ENCODE data around the gene PPM1M.
"Not testable (repeated sequence)": the region's sequence is repeated elsewhere in the genome, so short reads cannot be mapped to it uniquely, and the experiment has no call there.

PPM1M gene

GRCh38 chr3:52248165-52248541, 2.6 kb downstream of the PPM1M start:
- DNase-seq: no peak

- DNase-seq: no peak
These were observed 3.4 kb downstream of the PPM1M start for GRCh38 chr3:52248816-52249547.

GRCh38 chr3:52249683-52250082, 4.1 kb downstream of the PPM1M start:
- DNase-seq: no peak

- DNase-seq: no peak
These were observed 4.6 kb downstream of the PPM1M start for GRCh38 chr3:52250122-52250521.

GRCh38 chr3:52253314-52254304, 8.1 kb downstream of the PPM1M start:
- DNase-seq: peak; percentile 98

- DNase-seq: no peak
These were observed 9.0 kb downstream of the PPM1M start for GRCh38 chr3:52254608-52255007.

- DNase-seq: no peak
These were observed 10.6 kb downstream of the PPM1M start for GRCh38 chr3:52256159-52256558.

GRCh38 chr3:52256622-52257021, 11.1 kb downstream of the PPM1M start:
- no peak for DNase-seq

- DNase-seq: no peak
These were observed 12.4 kb downstream of the PPM1M start for GRCh38 chr3:52257911-52258310.

- no peak for DNase-seq
These were observed 13.5 kb downstream of the PPM1M start for GRCh38 chr3:52259035-52259434.

GRCh38 chr3:52259448-52259847, 13.9 kb downstream of the PPM1M start:
- DNase-seq: no peak

- DNase-seq: no peak
These were observed 16.9 kb downstream of the PPM1M start for GRCh38 chr3:52262447-52262846.

GRCh38 chr3:52265387-52265786, 19.8 kb downstream of the PPM1M start:
- DNase-seq: peak; percentile 3

- DNase-seq: no peak
These were observed 22.5 kb downstream of the PPM1M start for GRCh38 chr3:52268036-52268435.

- no peak for DNase-seq
These were observed 24.2 kb downstream of the PPM1M start for GRCh38 chr3:52269776-52270175.

GRCh38 chr3:52270252-52270754, 24.7 kb downstream of the PPM1M start:
- DNase-seq: peak; percentile 65

- not testable (repeated sequence) for DNase-seq
These were observed 26.6 kb downstream of the PPM1M start for GRCh38 chr3:52272172-52272571.

- DNase-seq: no peak
These were observed 27.3 kb downstream of the PPM1M start for GRCh38 chr3:52272831-52273230.

- DNase-seq: not testable (repeated sequence)
These were observed 29.2 kb downstream of the PPM1M start for GRCh38 chr3:52274781-52275180.

GRCh38 chr3:52277071-52277964, 31.8 kb downstream of the PPM1M start:
- peak; percentile 49 for DNase-seq

- peak; percentile 21 for DNase-seq
These were observed 32.5 kb downstream of the PPM1M start for GRCh38 chr3:52277972-52278509.

- DNase-seq: peak; percentile 82
These were observed 33.0 kb downstream of the PPM1M start, which contains the start of gene WDR82 for GRCh38 chr3:52278510-52279069. Gene WDR82, minus strand, starts transcription at chr3:52278649. Its CDS starts 288 bp downstream, at chr3:52278361.

Data from MV-4-11 (cell line).